Neural crest cell (in vitro differentiated cells): ENCODE results near the gene KY. TPM values are rescaled to one million over a fixed set of nuclear protein-coding genes. Genes with fewer than 3 reads are reported as not detected.
A peak's percentile ranks its signal among the peaks of the same experiment; 100 is the strongest.

Source experiments
- DNase-seq: peaks from one replicate; pipeline ENCODE4 v3.0.0; 2021; ENCODE audit warnings: low read depth, mixed read lengths, low spot score
- H3K27ac Mint-ChIP-seq: one replicate; pipeline ENCODE4 v1.8.0; 2021; ENCODE audit warnings: mild to moderate bottlenecking, mixed read lengths; ENCODE audit not compliant: unreplicated experiment
- H3K27me3 Mint-ChIP-seq: 2 replicates; pipeline ENCODE4 v1.8.0; 2021; ENCODE audit warnings: low read depth, mild to moderate bottlenecking, mixed read lengths
- H3K36me3 Mint-ChIP-seq: 2 replicates; pipeline ENCODE4 v1.8.0; 2021; ENCODE audit warnings: low read depth, mild to moderate bottlenecking, mixed read lengths
- H3K4me1 Mint-ChIP-seq: 2 replicates; pipeline ENCODE4 v1.8.0; 2021; ENCODE audit warnings: mixed read lengths
- H3K4me3 Mint-ChIP-seq: one replicate; pipeline ENCODE4 v1.8.0; 2021; ENCODE audit warnings: mild to moderate bottlenecking, mixed read lengths
- H3K9me3 Mint-ChIP-seq: 2 replicates; pipeline ENCODE4 v1.8.0; 2021; ENCODE audit warnings: mixed read lengths
- total RNA-seq: library from RNA; stranded (reverse); gene quantifications from 2 replicates; pipeline ENCODE4 v1.2.1, GENCODE V29; 2021
- TF ChIP-seq, protein P1 (sequence below): fragments of 200-600 bp; sonication (generic); conservative IDR thresholded peaks from 2 replicates; pipeline ENCODE4 v1.5.0; 2021; ENCODE audit warnings: antibody characterized with exemption, mild to moderate bottlenecking

The KY gene
- total RNA-seq, 1 donor from 2014 or later, result 0.33 TPM

DNA sequence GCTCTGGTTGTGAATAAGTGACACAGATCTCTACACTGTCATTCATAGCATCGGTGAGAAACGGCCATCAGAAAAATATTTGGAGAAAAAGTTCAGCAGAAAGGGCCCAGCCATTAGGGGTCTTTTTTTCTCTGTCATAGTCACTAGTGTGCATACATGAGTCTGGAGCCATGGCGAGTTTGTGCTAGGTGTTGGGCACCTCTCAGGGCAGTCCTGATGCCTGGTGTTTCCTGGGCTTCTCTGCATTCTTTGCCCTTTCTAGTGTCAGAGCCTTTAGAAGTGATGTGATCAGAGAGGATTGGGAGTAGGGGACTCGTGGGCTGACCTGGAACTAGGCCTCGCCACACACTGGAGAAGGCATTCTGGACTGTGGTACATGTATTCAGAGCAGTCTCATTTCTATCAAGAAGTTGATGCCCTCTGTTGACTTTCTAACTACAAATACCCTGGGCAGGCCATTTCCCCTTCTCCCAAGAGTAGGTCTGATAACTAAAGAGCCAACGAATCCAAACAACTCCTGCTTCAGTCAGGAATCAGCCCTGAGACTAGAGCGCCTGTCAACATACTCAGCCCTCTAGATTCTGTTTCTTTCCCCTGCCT is 1.6 kb downstream of the KY start:
- Mint-ChIP-seq H3K4me3 (no peak overlapping the region), H3K4me1 (peaks cover 10% of the 10 kb centered on the region), H3K27ac (no peak overlapping the region), H3K27me3 (peaks cover 45% of the 10 kb centered on the region), H3K36me3 (no peaks in the 10 kb centered on the region), H3K9me3 (no peaks in the 10 kb centered on the region)
- TF ChIP-seq, protein P1, sequence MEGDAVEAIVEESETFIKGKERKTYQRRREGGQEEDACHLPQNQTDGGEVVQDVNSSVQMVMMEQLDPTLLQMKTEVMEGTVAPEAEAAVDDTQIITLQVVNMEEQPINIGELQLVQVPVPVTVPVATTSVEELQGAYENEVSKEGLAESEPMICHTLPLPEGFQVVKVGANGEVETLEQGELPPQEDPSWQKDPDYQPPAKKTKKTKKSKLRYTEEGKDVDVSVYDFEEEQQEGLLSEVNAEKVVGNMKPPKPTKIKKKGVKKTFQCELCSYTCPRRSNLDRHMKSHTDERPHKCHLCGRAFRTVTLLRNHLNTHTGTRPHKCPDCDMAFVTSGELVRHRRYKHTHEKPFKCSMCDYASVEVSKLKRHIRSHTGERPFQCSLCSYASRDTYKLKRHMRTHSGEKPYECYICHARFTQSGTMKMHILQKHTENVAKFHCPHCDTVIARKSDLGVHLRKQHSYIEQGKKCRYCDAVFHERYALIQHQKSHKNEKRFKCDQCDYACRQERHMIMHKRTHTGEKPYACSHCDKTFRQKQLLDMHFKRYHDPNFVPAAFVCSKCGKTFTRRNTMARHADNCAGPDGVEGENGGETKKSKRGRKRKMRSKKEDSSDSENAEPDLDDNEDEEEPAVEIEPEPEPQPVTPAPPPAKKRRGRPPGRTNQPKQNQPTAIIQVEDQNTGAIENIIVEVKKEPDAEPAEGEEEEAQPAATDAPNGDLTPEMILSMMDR, result no peak
- DNase-seq, result no peak

DNA sequence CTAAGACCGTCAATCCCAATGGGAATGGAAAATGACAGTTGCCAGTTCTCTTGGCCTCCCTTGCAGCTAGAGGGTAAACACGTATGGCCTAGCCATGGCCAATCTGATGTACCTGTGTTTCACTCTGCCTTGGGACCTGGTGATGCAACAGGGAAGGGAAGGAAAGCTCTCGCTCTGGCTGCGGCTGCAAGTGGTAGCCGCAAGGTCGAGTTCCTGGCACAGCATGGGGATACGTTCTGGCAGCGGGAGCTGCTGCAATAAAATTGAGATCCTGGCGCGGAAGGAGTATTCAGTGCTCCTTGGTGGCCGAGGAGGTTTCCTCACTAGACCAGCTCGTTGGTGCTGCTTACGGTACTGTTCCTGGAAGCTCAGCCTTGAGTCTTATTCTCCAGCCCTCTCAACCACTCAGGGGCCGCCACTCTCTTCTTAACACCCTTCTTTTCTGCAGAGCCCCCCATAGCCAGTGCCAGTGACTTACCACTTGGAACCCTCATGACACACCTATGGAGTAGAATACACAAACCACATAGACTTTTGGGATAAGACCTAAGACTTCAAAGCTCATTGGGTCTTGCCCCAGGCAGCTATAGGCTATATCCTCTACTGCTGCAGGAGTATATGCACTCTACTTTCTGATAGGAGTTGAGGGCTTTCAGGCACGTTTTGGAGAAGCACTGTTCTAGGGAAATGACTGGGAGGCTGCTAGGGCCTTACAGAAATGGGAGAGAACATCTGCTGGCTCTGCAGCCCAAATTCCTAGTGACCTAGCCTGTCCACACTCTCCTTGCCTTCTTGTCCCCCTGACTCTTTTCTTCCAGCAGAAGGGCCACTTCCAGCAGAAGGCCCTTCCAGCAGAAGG is 2.7 kb downstream of the KY start:
- TF ChIP-seq, protein P1, result no peak
- H3K36me3 Mint-ChIP-seq, result no peaks in the 10 kb centered on the region
- H3K9me3 Mint-ChIP-seq, result no peaks in the 10 kb centered on the region
- H3K4me1 Mint-ChIP-seq, result peaks cover 10% of the 10 kb centered on the region
- no peak for DNase-seq
- no peak overlapping the region for H3K27ac Mint-ChIP-seq
- peak overlapping the region; percentile 46 for H3K4me3 Mint-ChIP-seq
- peaks cover 34% of the 10 kb centered on the region for H3K27me3 Mint-ChIP-seq

DNA sequence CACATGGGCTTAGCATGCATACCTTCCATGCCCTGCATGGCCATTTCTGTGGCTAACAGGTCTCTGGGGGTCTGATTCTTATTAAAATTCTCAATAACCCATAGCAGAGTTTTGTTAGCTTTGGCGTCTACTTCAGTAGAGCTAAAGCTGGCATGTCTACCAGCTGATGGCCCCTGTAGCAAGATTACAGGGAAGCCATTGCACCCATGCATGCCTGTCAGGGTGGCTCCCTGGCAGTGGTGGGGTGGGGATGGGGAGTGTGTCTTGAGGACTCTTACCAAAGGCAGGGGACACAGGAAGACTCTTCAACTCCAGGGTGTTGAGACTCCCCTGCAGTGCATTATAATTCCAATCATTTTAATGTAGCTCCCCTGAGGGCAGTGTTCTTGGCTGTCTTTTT is 4.7 kb downstream of the KY start:
- no peak for DNase-seq
- peaks cover 15% of the 10 kb centered on the region for H3K27me3 Mint-ChIP-seq
- TF ChIP-seq, protein P1, result no peak
- no peaks in the 10 kb centered on the region for H3K9me3 Mint-ChIP-seq
- H3K4me1 Mint-ChIP-seq, result peaks cover 10% of the 10 kb centered on the region
- no peak overlapping the region for H3K4me3 Mint-ChIP-seq
- no peak overlapping the region for H3K27ac Mint-ChIP-seq
- no peaks in the 10 kb centered on the region for H3K36me3 Mint-ChIP-seq

DNA sequence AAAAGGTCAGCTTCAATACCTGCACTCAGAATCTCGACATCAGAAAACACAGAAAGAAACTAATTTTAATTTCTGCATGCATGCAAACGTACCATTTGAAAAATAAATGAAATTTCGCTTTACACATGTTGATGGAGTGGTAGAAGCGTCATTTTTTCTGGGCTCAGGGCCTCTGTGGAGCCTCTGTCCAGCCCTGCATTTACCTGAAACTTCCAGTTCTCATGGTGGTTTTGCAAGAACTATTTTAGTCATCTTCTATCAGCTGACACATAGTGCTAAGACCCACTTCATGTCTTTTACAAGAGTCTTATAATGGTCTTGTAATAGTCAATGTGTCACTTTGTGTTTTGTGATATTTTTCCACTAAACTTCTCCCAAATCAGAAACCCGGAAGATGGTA is 5.3 kb downstream of the KY start:
- Mint-ChIP-seq H3K4me1 (peaks cover 15% of the 10 kb centered on the region), H3K9me3 (no peaks in the 10 kb centered on the region), H3K27me3 (peaks cover 15% of the 10 kb centered on the region), H3K36me3 (no peaks in the 10 kb centered on the region), H3K4me3 (no peak overlapping the region), H3K27ac (no peak overlapping the region)
- no peak for DNase-seq
- TF ChIP-seq, protein P1, result no peak

DNA sequence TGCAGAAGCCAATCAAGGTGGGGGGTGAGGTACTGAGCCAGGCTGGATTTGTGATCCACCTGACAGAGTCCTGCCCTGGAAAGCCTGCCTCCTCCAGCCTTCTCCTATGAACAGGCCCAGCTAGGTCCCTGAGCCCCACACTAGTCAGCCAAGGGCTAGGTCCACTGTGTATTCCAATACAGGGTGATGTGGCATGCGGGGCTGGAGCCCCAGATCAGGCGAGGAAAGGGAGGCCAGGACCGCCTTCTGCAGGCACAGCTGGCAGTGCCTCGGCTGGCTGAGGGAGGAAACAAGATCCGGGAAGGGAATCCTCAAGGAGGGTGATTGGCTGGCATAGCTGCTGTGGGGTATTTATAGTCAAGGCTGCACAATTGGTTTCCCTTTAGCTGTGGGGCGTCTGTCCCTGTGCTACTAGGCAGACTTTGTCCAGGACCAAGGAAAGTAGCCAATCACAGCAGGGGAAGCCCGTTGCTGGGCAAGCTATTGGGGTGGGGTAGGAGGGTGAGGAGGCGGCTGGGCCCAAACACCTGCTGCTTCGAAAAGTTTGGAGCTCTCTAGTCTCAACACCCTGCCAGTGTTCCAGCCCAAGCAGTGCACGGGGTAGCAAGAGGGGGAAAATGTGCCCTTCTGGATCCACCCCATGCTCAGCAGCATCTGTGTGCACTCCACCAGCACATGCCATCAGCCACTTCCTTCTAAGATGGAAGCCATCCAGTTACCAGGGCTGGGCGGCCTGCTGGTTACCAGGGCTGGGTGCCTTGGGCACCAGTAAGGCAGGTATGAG is 5.9 kb downstream of the KY start:
- no peaks in the 10 kb centered on the region for H3K9me3 Mint-ChIP-seq
- peaks cover 15% of the 10 kb centered on the region for H3K4me1 Mint-ChIP-seq
- TF ChIP-seq, protein P1, result no peak
- H3K36me3 Mint-ChIP-seq, result no peaks in the 10 kb centered on the region
- H3K27me3 Mint-ChIP-seq, result peaks cover 9% of the 10 kb centered on the region
- H3K27ac Mint-ChIP-seq, result no peak overlapping the region
- H3K4me3 Mint-ChIP-seq, result no peak overlapping the region
- no peak for DNase-seq
